Spleen (tissue), 7 donors: Measurements from ENCODE around the gene PPOX.

Experiments used
- CTCF ChIP-seq, 11 experiments: fragments of 200-600 bp in 7 of 11; fragments of 450-650 bp in 4 of 11; sonication (generic) in 4 of 11; IDR thresholded peaks in 8 of 11; conservative IDR thresholded peaks in 3 of 11; 1 replicate in 7 of 11; 2 replicates in 4 of 11; pipeline versions ENCODE4 v1.4.0 to v1.8.0; 2016 to 2021; ENCODE audit warnings: antibody characterized with exemption in 11 of 11, inconsistent platforms in 4 of 11, mild to moderate bottlenecking in 1 of 11
- POLR2A ChIP-seq, 3 donors: fragments of 450-650 bp; IDR thresholded peaks; one replicate each; pipeline ENCODE4 v1.5.1; 2017; ENCODE audit warnings: antibody characterized with exemption in 3 of 3, mild to moderate bottlenecking in 1 of 3
- donor health status: DM: no; HTN: no; CAD: no; lungs with moderate emphysema.
- donor health status: DM: no; HTN: no; CAD: no.
- donor health status: DM: no; HTN: no; CAD: no.

- TF ChIP-seq CTCF (IDR thresholded peaks at IDR 0.05 in 8 of 11, conservative IDR thresholded peaks at IDR 0.05 in 3 of 11), result no peak
- no peak for TF ChIP-seq POLR2A (IDR thresholded peaks at IDR 0.05)
Observed at GRCh38 chr1:161174911-161175310, 8.7 kb downstream of the PPOX start.
